ENCODE measurements around the gene CFAP77.

CFAP77 gene

DNA sequence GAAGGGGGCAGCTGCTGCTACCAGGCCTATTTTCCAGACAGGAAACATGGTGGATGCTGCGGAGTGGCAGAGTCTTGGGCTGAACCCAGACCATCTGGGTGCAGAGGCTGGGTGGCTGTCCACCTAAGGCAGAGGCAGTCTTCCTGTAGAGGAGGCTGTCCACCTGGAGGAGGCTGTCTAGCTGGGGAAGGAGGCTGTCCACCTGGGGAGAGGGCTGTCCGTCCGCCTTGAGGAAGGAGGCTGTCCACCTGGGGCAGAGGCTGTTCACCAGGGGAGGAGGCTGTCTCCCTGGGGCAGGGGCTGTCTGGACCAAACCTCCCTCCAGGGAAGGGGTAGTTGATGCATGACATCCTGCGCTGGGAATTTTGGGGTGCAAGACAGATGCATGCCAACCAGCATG lies 133.2 kb downstream of the CFAP77 start:
- DNase-seq (ENCODE audit: low spot score in 2 of 2) (no peak), ATAC-seq (replicated peaks; ENCODE audit: extremely low read depth, poor library complexity, severe bottlenecking) (no peak)
- no peak overlapping the region for H3K4me3 Mint-ChIP-seq
- H3K27me3 Mint-ChIP-seq: peaks cover 38% of the 10 kb centered on the region
- H3K4me1 Mint-ChIP-seq: no peaks in the 10 kb centered on the region
- H3K27ac Mint-ChIP-seq (ENCODE audit: low read depth): no peak overlapping the region
- H3K9me3 Mint-ChIP-seq: no peaks in the 10 kb centered on the region
- H3K36me3 Mint-ChIP-seq (ENCODE audit: insufficient read depth): peaks cover under 1% of the 10 kb centered on the region

DNA sequence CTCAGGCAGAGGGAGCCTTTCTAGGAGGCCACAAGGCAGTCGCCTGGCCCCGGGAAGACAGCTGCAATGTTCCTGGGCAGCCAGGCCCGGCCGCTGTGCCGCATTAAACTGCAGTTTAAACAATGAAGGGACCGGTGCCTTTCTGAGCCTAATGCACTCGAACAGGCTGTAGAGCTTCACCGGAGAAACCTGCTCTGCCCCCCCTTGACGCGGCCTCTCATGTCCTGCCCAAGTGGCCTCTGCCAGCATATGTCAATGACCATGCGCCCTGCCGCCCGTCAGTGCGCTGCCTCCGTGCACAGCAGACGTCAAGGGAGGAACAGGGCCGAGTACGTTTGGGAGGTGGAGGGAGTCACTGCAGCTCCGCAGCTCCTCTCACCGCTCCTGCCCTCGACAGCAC lies 133.9 kb downstream of the CFAP77 start:
- Mint-ChIP-seq H3K36me3 (ENCODE audit: insufficient read depth) (peaks cover 2% of the 10 kb centered on the region), H3K4me1 (no peaks in the 10 kb centered on the region), H3K9me3 (no peaks in the 10 kb centered on the region), H3K27me3 (peaks cover 39% of the 10 kb centered on the region), H3K27ac (ENCODE audit: low read depth) (peak overlapping the region; percentile 55), H3K4me3 (no peak overlapping the region)
- ATAC-seq (replicated peaks; ENCODE audit: extremely low read depth, poor library complexity, severe bottlenecking) (no peak), DNase-seq (ENCODE audit: low spot score in 2 of 2) (no peak)

DNA sequence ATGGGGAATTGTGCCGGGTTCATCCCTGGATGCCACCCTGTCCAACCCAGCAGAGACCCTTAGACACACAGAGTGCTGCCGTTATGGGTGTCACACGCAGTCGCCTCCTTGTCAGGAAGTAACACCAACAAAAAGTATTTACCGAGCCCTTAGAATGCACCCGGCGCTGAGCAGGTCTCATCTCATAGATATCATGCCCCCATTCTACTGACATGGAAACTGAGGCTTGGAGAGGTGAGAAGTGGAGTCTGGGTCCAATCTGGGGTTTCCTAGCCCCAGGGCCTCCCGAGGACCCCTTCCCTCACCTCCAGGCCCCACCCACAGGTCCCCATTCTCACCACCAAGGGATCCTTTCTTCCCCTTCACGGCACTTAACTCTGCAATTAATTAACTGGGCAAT lies 135.6 kb downstream of the CFAP77 start:
- Mint-ChIP-seq H3K27me3 (peaks cover 40% of the 10 kb centered on the region), H3K27ac (ENCODE audit: low read depth) (no peak overlapping the region), H3K4me1 (no peaks in the 10 kb centered on the region), H3K4me3 (no peak overlapping the region), H3K9me3 (no peaks in the 10 kb centered on the region), H3K36me3 (ENCODE audit: insufficient read depth) (peaks cover 2% of the 10 kb centered on the region)
- DNase-seq (ENCODE audit: low spot score in 2 of 2) (no peak), ATAC-seq (replicated peaks; ENCODE audit: extremely low read depth, poor library complexity, severe bottlenecking) (no peak)

- no peak overlapping the region for H3K27ac Mint-ChIP-seq (ENCODE audit: low read depth)
- no peak for ATAC-seq (replicated peaks; ENCODE audit: extremely low read depth, poor library complexity, severe bottlenecking)
- H3K4me1 Mint-ChIP-seq: no peaks in the 10 kb centered on the region
- no peak for DNase-seq (ENCODE audit: low spot score in 2 of 2)
- no peaks in the 10 kb centered on the region for H3K9me3 Mint-ChIP-seq
- no peak overlapping the region for H3K4me3 Mint-ChIP-seq
- peaks cover 2% of the 10 kb centered on the region for H3K36me3 Mint-ChIP-seq (ENCODE audit: insufficient read depth)
- peaks cover 49% of the 10 kb centered on the region for H3K27me3 Mint-ChIP-seq
Observed at GRCh38 chr9:132546148-132547051, 136.4 kb downstream of the CFAP77 start.

- H3K4me1 Mint-ChIP-seq: no peaks in the 10 kb centered on the region
- ATAC-seq (replicated peaks; ENCODE audit: extremely low read depth, poor library complexity, severe bottlenecking) (no peak), DNase-seq (ENCODE audit: low spot score in 2 of 2) (no peak)
- H3K27me3 Mint-ChIP-seq: peaks cover 55% of the 10 kb centered on the region
- H3K9me3 Mint-ChIP-seq: no peaks in the 10 kb centered on the region
- H3K36me3 Mint-ChIP-seq (ENCODE audit: insufficient read depth): peaks cover 2% of the 10 kb centered on the region
- no peak overlapping the region for H3K4me3 Mint-ChIP-seq
- H3K27ac Mint-ChIP-seq (ENCODE audit: low read depth): no peak overlapping the region
Observed at GRCh38 chr9:132547052-132547431, 137.0 kb downstream of the CFAP77 start.

DNA sequence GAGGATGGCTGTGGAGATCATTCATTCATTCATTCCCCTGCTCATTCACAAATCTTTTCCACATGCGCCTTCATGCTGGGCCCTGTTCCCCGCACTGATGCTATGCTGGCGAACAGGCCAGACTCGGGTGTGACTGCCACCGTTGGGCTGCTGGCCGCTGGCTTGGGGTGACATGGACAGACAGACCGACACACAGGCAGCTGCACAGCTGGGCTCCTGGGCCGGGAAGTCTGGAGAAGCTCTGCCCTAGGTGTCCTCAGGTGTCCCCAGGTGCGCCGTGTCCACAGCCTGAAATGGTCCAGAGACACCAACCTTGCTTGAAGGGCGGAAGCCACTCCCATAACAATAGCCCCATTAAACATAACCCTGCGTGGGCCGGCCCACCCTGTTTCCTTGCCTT lies 137.4 kb downstream of the CFAP77 start:
- H3K36me3 Mint-ChIP-seq (ENCODE audit: insufficient read depth): peaks cover 2% of the 10 kb centered on the region
- DNase-seq (ENCODE audit: low spot score in 2 of 2) (no peak), ATAC-seq (replicated peaks; ENCODE audit: extremely low read depth, poor library complexity, severe bottlenecking) (no peak)
- no peak overlapping the region for H3K4me3 Mint-ChIP-seq
- no peaks in the 10 kb centered on the region for H3K9me3 Mint-ChIP-seq
- H3K27me3 Mint-ChIP-seq: peaks cover 56% of the 10 kb centered on the region
- H3K4me1 Mint-ChIP-seq: no peaks in the 10 kb centered on the region
- H3K27ac Mint-ChIP-seq (ENCODE audit: low read depth): no peak overlapping the region

GRCh38 chr9:132547976-132548730 lies 138.1 kb downstream of the CFAP77 start:
- no peak for DNase-seq (ENCODE audit: low spot score in 2 of 2)
- ATAC-seq (replicated peaks; ENCODE audit: extremely low read depth, poor library complexity, severe bottlenecking): no peak
- H3K27me3 Mint-ChIP-seq: peaks cover 59% of the 10 kb centered on the region
- H3K4me1 Mint-ChIP-seq: no peaks in the 10 kb centered on the region
- no peak overlapping the region for H3K27ac Mint-ChIP-seq (ENCODE audit: low read depth)
- H3K36me3 Mint-ChIP-seq (ENCODE audit: insufficient read depth): peaks cover 2% of the 10 kb centered on the region
- no peaks in the 10 kb centered on the region for H3K9me3 Mint-ChIP-seq
- no peak overlapping the region for H3K4me3 Mint-ChIP-seq

GRCh38 chr9:132548751-132549640 lies 139.0 kb downstream of the CFAP77 start:
- ATAC-seq (replicated peaks; ENCODE audit: extremely low read depth, poor library complexity, severe bottlenecking) (no peak), DNase-seq (ENCODE audit: low spot score in 2 of 2) (no peak)
- peaks cover 58% of the 10 kb centered on the region for H3K27me3 Mint-ChIP-seq
- no peaks in the 10 kb centered on the region for H3K9me3 Mint-ChIP-seq
- H3K4me1 Mint-ChIP-seq: no peaks in the 10 kb centered on the region
- H3K27ac Mint-ChIP-seq (ENCODE audit: low read depth): no peak overlapping the region
- peaks cover 2% of the 10 kb centered on the region for H3K36me3 Mint-ChIP-seq (ENCODE audit: insufficient read depth)
- no peak overlapping the region for H3K4me3 Mint-ChIP-seq

DNA sequence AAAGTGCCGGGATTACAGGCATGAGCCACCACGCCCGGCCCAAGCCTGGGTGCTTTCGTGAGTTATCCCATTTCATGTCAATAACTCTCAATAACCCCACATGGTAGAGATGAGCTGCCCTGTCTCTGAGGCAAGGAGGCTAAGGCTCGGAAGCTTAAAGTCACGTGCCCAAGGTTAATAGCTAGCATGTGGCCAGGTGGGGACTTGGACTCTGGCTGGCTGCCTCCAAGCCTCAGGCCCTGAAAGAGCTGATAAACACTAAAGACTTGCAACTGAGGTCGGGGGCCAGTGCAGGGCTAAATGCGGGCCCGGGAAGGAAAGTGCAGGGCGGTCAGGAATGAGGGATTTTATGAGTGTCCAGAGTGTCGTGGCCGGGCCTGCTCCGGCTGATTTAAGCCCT lies 141.5 kb downstream of the CFAP77 start:
- no peak for ATAC-seq (replicated peaks; ENCODE audit: extremely low read depth, poor library complexity, severe bottlenecking)
- Mint-ChIP-seq H3K36me3 (ENCODE audit: insufficient read depth) (peaks cover 2% of the 10 kb centered on the region), H3K4me1 (no peaks in the 10 kb centered on the region), H3K27me3 (peaks cover 57% of the 10 kb centered on the region), H3K4me3 (no peak overlapping the region), H3K27ac (ENCODE audit: low read depth) (no peak overlapping the region), H3K9me3 (no peaks in the 10 kb centered on the region)
- DNase-seq (ENCODE audit: low spot score in 2 of 2): no peak

- no peak for ATAC-seq (replicated peaks; ENCODE audit: extremely low read depth, poor library complexity, severe bottlenecking)
- H3K4me3 Mint-ChIP-seq: no peak overlapping the region
- no peaks in the 10 kb centered on the region for H3K4me1 Mint-ChIP-seq
- H3K9me3 Mint-ChIP-seq: no peaks in the 10 kb centered on the region
- no peak for DNase-seq (ENCODE audit: low spot score in 2 of 2)
- peaks cover 56% of the 10 kb centered on the region for H3K27me3 Mint-ChIP-seq
- H3K27ac Mint-ChIP-seq (ENCODE audit: low read depth): no peak overlapping the region
- peaks cover 2% of the 10 kb centered on the region for H3K36me3 Mint-ChIP-seq (ENCODE audit: insufficient read depth)
Observed at GRCh38 chr9:132552041-132552440, 142.0 kb downstream of the CFAP77 start.

DNA sequence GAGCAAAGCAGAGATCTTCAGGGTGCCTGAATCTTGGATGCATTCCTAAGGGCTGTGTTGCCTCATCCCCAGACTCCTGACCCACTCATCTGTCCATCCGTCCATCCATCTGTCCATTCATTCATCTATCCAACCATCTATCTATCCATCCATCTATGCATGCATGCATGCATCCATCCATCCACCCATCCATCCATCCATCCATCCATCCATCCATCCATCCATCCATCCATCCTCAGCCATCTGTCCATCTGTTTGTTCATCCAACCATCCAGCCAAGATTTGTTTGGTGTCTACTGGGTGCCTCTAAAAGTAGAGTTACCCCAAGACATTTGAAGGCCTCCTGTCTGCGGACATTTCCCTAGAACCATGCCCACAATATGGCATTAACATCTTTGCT lies 144.7 kb downstream of the CFAP77 start:
- Mint-ChIP-seq H3K36me3 (ENCODE audit: insufficient read depth) (no peaks in the 10 kb centered on the region), H3K9me3 (no peaks in the 10 kb centered on the region), H3K4me3 (no peak overlapping the region), H3K4me1 (no peaks in the 10 kb centered on the region), H3K27ac (ENCODE audit: low read depth) (no peak overlapping the region), H3K27me3 (peaks cover 62% of the 10 kb centered on the region)
- DNase-seq (ENCODE audit: low spot score in 2 of 2) (no peak), ATAC-seq (replicated peaks; ENCODE audit: extremely low read depth, poor library complexity, severe bottlenecking) (no peak)

DNA sequence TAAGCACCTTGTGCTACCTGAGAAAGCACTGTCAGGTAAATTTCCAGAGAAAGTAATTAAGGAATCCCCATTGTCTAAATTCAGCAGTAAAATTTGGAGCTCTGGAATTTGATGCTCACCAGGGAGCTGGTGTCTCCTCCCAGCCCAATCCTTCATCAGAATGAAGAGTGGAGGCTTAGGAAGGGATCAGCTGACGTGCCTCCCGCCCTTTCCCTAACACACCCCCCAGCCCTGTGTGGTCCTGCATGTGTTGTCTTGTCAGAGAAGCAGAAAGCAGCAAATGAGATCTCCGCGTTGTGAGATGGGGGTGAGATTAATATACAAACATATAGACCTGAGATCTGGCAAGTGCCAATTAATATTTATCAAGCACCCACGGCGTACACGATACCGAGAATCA lies 145.5 kb downstream of the CFAP77 start:
- Mint-ChIP-seq H3K4me3 (no peak overlapping the region), H3K27ac (ENCODE audit: low read depth) (no peak overlapping the region), H3K4me1 (no peaks in the 10 kb centered on the region), H3K36me3 (ENCODE audit: insufficient read depth) (no peaks in the 10 kb centered on the region), H3K9me3 (no peaks in the 10 kb centered on the region), H3K27me3 (peaks cover 69% of the 10 kb centered on the region)
- DNase-seq (ENCODE audit: low spot score in 2 of 2) (no peak), ATAC-seq (replicated peaks; ENCODE audit: extremely low read depth, poor library complexity, severe bottlenecking) (no peak)

Measured in central memory CD8-positive, alpha-beta T cell (primary cell).